Measurements from ENCODE around the gene GALNT17. TPM values are rescaled to one million over a fixed set of nuclear protein-coding genes. Genes with fewer than 3 reads are reported as not detected.

GALNT17 gene
- total and polyA plus RNA-seq, 4 donors, result 2.8 to 10.8 (median 7.4) TPM

DNA sequence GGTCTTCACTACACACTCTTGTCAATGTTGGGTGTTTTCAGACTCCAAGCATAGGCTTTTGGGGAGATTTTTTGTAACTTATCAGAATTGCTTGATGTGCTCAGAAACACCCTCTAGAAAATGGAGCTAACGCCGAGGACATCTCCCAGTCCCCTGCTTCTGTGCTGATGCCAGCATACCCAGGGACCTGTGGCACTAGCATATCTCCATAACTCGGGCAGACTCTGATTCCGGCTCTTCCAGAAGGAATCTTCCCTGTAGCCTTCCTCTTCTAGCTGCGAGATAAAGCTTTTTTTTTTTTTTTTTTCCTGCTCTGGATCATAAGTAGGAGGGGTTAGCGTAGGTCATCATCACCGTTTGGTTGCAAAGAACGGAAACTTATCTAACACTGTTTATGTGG is 434.4 kb downstream of the GALNT17 start:
- Histone ChIP-seq H3K4me1 (ENCODE audit: control insufficient read depth in 5 of 5, insufficient read depth in 5 of 5, low read length in 5 of 5) (no peaks in the 10 kb centered on the region), H3K27me3 (ENCODE audit: control insufficient read depth in 3 of 3, insufficient read depth in 3 of 3, low read length in 2 of 3) (no peaks in the 10 kb centered on the region), H3K9ac (ENCODE audit: insufficient read depth in 1 of 2, low read length in 2 of 2) (no peak overlapping the region), H3K36me3 (ENCODE audit: control insufficient read depth in 4 of 4, insufficient read depth in 4 of 4, low read length in 4 of 4) (no peaks in the 10 kb centered on the region), H3K27ac (ENCODE audit: low read depth in 1 of 2, low read length in 1 of 2) (no peak overlapping the region), H3K4me3 (no peak overlapping the region), H3K9me3 (ENCODE audit: control insufficient read depth in 4 of 4, insufficient read depth in 3 of 4, low read length in 3 of 4) (peaks cover 0 to 4% (median 1%) of the 10 kb centered on the region in 4 donors)
- DNase-seq (no peak), ATAC-seq (ENCODE audit: insufficient read depth, low FRiP score) (no peak)
- TF ChIP-seq, protein P1, sequence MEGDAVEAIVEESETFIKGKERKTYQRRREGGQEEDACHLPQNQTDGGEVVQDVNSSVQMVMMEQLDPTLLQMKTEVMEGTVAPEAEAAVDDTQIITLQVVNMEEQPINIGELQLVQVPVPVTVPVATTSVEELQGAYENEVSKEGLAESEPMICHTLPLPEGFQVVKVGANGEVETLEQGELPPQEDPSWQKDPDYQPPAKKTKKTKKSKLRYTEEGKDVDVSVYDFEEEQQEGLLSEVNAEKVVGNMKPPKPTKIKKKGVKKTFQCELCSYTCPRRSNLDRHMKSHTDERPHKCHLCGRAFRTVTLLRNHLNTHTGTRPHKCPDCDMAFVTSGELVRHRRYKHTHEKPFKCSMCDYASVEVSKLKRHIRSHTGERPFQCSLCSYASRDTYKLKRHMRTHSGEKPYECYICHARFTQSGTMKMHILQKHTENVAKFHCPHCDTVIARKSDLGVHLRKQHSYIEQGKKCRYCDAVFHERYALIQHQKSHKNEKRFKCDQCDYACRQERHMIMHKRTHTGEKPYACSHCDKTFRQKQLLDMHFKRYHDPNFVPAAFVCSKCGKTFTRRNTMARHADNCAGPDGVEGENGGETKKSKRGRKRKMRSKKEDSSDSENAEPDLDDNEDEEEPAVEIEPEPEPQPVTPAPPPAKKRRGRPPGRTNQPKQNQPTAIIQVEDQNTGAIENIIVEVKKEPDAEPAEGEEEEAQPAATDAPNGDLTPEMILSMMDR (IDR thresholded peaks at IDR 0.05; ENCODE audit: control extremely low read depth, extremely low read depth), result no peak
- WGBS, 2 donors, result 78 to 84% methylated on average over 8 of the region's 8 CpGs

DNA sequence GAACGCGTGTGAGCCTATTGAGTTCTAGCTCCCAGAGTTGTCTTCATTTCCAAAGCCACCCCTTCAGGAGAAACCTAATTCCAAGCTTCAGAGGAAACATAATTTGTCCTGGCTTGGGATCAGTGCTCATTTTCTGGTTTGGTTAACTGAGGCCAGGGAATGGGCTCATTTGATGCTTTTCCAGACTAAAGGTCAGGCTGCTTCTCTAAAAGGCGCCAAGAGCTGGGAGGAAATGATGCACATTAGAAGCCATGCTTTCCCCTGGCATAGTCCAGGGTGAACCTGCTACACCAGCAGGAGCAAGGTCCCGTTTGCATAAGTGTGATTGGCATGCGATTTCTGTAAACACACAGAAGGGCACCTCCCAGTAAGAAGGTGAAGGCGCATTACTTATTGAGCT is 435.0 kb downstream of the GALNT17 start:
- ATAC-seq (ENCODE audit: insufficient read depth, low FRiP score) (no peak), DNase-seq (no peak)
- no peak overlapping the region for H3K9ac ChIP-seq (ENCODE audit: insufficient read depth in 1 of 2, low read length in 2 of 2)
- no peak overlapping the region for H3K4me3 ChIP-seq
- no peaks in the 10 kb centered on the region for H3K4me1 ChIP-seq (ENCODE audit: control insufficient read depth in 5 of 5, insufficient read depth in 5 of 5, low read length in 5 of 5)
- no peaks in the 10 kb centered on the region for H3K27me3 ChIP-seq (ENCODE audit: control insufficient read depth in 3 of 3, insufficient read depth in 3 of 3, low read length in 2 of 3)
- 73 to 87% methylated on average over 6 of the region's 6 CpGs for WGBS, 2 donors
- no peak overlapping the region for H3K27ac ChIP-seq (ENCODE audit: low read depth in 1 of 2, low read length in 1 of 2)
- H3K9me3 ChIP-seq (ENCODE audit: control insufficient read depth in 4 of 4, insufficient read depth in 3 of 4, low read length in 3 of 4), result peaks cover 0 to 4% (median 1%) of the 10 kb centered on the region in 4 donors
- no peaks in the 10 kb centered on the region for H3K36me3 ChIP-seq (ENCODE audit: control insufficient read depth in 4 of 4, insufficient read depth in 4 of 4, low read length in 4 of 4)
- TF ChIP-seq, protein P1 (IDR thresholded peaks at IDR 0.05; ENCODE audit: control extremely low read depth, extremely low read depth), result no peak

DNA sequence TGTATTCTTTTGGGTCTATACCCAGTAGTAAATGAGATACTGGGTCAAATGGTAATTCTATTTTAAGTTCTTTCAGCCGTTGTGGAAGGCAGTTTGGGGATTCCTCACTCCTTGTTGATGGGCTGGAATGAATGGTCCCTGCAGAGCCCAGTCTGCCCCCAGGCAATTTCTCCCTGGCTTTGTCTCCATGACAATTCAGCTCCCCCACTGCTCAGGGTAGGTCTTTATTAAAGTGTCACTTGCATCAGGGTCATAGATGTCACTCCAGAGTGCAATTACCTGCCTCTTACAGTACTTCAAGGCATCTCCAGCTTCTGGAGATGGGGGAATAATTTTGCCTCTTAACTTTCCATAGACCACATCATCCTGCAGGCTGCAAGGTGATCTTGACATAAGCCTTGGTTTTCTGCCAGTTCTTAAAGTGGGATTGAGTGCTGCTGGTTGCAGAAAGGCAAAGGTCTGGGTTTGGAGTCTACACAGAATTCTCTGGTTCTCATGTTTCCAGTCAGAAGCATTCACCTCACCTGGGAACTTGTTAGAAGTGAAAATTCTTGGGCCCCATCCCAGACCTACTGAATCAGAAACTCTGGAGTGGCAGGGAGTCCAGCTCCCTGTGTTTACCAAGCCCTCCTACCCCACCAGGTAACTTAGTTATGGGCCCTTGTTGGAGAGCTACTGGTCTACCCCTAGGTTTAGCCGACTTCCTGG is 442.4 kb downstream of the GALNT17 start:
- no peak for ATAC-seq (ENCODE audit: insufficient read depth, low FRiP score)
- TF ChIP-seq, protein P1 (IDR thresholded peaks at IDR 0.05; ENCODE audit: control extremely low read depth, extremely low read depth), result no peak
- Histone ChIP-seq H3K27ac (ENCODE audit: low read depth in 1 of 2, low read length in 1 of 2) (no peak overlapping the region), H3K36me3 (ENCODE audit: control insufficient read depth in 4 of 4, insufficient read depth in 4 of 4, low read length in 4 of 4) (no peaks in the 10 kb centered on the region), H3K4me1 (ENCODE audit: control insufficient read depth in 5 of 5, insufficient read depth in 5 of 5, low read length in 5 of 5) (no peaks in the 10 kb centered on the region), H3K9me3 (ENCODE audit: control insufficient read depth in 4 of 4, insufficient read depth in 3 of 4, low read length in 3 of 4) (peaks cover 0 to 4% (median 1%) of the 10 kb centered on the region in 4 donors), H3K9ac (ENCODE audit: insufficient read depth in 1 of 2, low read length in 2 of 2) (no peak overlapping the region), H3K27me3 (ENCODE audit: control insufficient read depth in 3 of 3, insufficient read depth in 3 of 3, low read length in 2 of 3) (no peaks in the 10 kb centered on the region), H3K4me3 (no peak overlapping the region)
- DNase-seq, result peak in 1 of 3 donors; percentile 50
- 58 to 60% methylated on average over 2 of the region's 2 CpGs for WGBS, 2 donors

Measured in lung (tissue), 12 donors.